Activated CD4-positive, CD25-positive, alpha-beta regulatory T cell treated with anti-CD3 and anti-CD28 coated beads, Interleukin-2, amount 50 U/mL, for 24 hours (primary cell): ENCODE measurements around the gene PIGV.
"Not testable (repeated sequence)": the region's sequence is repeated elsewhere in the genome, so short reads cannot be mapped to it uniquely, and the experiment has no call there.

Source experiments
- ATAC-seq, 2 donors: fragments of 150-1000 bp; cut with Tn5 transposase; one replicate each; pipeline ENCODE4 v1.10.0; 2021; ENCODE audit warnings: mild to moderate bottlenecking in 1 of 2, moderate library complexity in 1 of 2

Gene PIGV

GRCh38 chr1:26797627-26798026 is 9.9 kb downstream of the PIGV start:
- ATAC-seq: no peak

- peak; percentile 70 to 79 for ATAC-seq
These were observed 11.9 kb downstream of the PIGV start for GRCh38 chr1:26799479-26800142.

DNA sequence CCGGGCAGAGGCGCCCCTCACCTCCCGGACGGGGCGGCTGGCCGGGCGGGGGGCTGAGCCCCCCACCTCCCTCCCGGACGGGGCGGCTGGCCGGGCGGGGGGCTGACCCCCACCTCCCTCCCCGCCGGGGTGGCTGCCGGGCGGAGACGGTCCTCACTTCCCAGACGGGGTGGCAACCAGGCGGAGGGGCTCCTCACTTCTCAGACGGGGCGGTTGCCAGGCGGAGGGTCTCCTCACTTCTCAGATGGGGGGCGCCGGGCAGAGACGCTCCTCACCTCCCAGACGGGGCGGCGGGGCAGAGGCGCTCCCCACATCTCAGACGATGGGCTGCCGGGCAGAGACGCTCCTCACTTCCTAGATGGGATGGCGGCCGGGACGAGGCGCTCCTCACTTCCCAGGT is 16.2 kb downstream of the PIGV start:
- not testable (repeated sequence) for ATAC-seq

GRCh38 chr1:26810105-26810504 is 22.4 kb downstream of the PIGV start:
- ATAC-seq: peak; percentile 64 to 77

DNA sequence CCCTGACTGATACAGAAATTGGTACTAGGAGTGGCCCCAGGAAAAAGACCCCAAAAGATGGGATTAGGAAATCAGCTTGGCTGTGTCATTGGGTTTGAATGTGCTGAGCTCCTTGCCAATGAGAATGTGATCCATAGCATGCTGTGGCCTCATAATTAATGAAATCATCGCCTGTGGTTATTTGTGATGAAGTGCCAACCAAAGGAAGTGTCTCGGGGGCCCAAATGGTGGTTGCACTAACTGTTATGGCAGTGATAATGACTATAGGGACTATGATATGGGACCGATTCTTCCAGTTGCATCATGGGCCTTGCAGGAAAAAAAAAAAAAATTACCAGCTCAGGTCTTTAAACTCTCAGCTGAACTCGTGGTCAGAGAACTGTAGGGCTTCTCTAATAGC is 23.3 kb downstream of the PIGV start:
- ATAC-seq: no peak

DNA sequence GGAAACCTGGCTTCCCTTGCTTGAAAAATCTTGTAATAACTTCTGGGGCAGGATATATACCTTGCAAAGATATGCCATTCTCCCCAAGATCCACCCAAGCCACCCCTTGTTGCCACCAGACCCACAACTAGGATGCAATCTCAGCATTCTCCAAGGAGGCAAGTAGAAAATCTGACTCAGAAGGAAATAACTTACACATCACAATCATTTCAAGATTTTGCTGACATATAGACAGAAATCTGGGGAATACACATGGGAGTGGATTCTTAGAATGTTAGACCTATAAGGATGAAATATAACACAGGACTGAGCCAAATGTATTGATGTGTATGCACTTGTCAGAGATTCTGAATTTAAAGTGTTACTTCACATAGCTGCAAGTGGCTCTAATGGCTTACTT is 24.0 kb downstream of the PIGV start:
- ATAC-seq: peak in 1 of 2 donors; percentile 27

DNA sequence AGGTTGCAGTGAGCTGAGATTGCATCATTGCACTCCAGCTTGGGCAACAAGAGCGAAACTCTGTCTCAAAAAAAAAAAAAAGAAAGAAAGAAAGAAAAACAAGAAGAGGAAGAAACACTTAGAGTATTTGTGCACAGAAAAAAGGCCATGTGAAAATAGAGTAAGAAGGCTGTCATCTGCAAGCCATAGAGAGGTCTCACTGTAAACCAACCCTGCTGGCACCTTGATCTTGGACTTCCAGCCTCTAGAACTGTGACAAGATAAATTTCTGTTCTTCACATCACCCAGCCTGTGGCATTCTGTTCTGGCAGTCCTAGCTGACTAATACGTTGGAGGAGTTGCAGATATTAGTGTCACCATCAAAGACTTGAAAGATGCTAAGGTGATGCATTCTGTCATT is 26.6 kb downstream of the PIGV start:
- no peak for ATAC-seq

GRCh38 chr1:26814893-26815292 is 27.1 kb downstream of the PIGV start:
- ATAC-seq: no peak

DNA sequence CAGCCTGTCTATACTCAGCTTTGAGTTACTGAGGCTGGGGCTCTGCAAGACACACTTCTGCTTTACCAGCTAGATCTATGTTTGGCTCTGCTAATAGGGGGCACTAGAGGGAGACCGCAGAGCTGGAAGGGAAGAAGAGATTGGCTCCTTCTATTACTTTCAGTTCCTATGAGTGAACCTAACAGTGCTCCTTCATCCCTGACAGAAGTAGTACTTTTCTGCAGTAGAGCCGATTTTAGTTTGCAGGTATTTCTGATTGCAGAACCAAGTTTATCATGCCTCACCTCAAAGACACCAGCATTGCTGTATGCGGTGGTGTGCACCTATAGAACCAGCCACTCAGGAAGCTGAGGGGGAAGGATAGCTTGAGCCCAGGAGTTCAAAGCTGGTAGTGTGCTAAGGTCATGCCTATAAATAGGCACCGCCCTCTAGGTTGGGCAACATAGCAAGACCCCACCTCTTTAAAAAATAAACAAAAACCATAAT is 33.1 kb downstream of the PIGV start:
- ATAC-seq: peak; percentile 96 to 97

DNA sequence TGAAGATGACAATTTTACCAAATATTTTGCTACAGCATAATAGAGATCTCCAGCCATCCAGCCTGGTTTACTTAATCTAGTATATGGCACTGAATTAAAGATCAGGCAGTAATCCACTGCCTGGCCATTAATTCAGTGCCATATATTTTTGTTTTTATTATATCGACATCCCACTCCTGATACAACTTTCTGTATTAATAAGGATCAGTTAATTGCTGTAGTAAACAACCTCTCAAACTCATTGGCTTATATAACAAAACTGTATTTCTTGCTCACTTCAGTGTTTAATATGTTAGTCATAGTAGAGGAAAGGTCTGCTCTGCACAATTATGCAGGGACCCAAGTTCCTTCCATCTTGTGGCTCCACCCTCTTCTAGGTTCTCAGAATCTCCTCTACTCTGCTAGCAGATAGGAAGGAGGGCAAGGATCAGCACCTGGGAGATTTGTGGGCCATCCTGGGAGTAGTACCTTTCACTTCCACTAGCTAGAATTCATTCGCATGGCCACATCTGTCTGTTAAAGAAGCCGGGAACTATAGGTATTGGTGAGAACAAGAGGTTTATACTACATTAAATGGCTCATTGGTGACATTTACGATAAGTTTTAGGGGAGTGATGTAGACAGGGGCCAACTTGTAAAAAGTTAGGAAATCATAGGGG is 35.1 kb downstream of the PIGV start:
- no peak for ATAC-seq

- ATAC-seq: no peak
These were observed 37.0 kb downstream of the PIGV start for GRCh38 chr1:26824731-26825130.

- ATAC-seq: peak; percentile 80 to 87
These were observed 38.7 kb downstream of the PIGV start, which contains the start of gene ZDHHC18 for GRCh38 chr1:26826261-26827105. ZDHHC18 (plus strand) TSS chr1:26826688; CDS start chr1:26826805, 117 bp downstream.

GRCh38 chr1:26827106-26827604 is 39.4 kb downstream of the PIGV start:
- no peak for ATAC-seq

DNA sequence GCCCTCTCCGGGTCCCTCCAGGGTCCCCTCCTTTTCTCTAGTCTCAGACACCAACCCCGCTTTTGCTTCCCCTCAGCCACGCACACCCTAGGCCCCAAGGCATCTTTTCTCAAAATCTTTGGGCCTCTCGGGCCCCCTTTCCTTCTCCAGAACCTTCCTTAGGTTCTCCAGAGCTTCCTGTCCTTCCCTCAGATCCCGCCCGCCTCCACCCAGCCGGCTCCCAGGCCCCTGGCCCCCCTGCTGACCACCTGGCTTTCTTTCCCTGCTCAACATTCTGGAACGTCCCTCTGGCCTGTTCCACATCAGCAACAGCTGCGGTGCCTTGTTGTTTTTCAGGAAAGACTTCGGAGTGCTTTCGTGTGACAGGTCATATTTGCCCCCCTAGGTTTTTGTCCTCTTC is 39.9 kb downstream of the PIGV start:
- no peak for ATAC-seq

GRCh38 chr1:26828411-26828991 is 40.8 kb downstream of the PIGV start:
- ATAC-seq: peak in 1 of 2 donors; percentile 36

GRCh38 chr1:26829184-26829911 is 41.6 kb downstream of the PIGV start:
- no peak for ATAC-seq

DNA sequence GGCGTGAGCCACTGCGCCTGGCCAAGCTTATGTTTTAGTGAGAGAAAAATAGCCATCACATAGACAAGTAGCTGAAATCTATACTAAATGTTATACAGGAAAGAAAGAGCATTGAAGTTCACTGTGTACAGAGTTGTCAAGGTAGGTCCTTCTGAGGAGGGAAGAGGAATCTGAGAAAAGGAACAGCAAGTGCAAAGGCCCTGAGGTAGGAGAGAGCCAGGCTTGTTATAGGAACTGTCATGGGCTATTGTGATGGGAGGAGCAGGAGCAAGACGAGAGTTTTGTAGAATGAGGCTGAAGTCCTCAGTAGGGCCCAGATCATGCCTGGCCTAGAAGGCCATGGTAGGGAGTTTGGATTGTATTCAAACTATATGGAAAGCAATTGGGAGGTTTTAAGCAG is 43.3 kb downstream of the PIGV start:
- ATAC-seq: no peak

GRCh38 chr1:26831546-26832248 is 43.9 kb downstream of the PIGV start:
- ATAC-seq: no peak

DNA sequence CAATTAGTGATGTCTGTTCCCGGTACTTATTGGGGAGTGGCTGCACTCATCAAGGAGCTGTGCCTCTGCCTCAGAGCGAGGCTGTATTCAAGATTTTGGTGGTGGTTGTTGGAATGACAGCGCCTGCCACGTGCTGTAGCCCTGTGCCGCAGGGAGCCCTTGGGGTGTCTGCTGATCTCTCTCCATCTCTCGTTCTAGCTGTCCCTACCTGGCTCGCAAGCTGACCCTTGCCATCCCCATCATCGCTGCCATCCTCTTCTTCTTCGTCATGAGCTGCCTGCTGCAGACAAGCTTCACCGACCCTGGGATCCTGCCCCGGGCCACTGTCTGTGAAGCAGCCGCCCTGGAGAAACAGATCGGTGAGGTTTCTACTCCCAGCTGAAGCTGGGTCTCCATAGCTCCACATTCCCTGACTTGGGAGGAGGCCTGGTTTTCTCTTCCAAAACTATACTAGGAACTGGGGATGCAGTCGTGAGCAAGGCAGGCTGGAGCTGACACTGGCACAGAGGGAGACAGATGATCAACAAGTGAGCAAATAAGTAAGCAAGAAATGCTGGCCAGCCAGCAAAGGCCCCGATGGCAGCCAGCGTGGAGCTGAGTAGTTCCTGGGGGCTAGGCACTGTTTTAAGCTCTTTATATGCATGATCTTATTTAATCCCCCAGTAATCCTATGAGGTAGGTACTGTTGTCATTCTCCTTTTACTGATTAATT is 44.7 kb downstream of the PIGV start:
- no peak for ATAC-seq
